Embryonic facial prominence (tissue), 1 donor: Measurements from ENCODE around the gene FHL2.

ENCODE experiments used
- DNase-seq: peaks from one replicate; pipeline ENCODE4 v3.0.0-alpha.2; 2016; ENCODE audit errors: extremely low spot score

Gene FHL2

DNA sequence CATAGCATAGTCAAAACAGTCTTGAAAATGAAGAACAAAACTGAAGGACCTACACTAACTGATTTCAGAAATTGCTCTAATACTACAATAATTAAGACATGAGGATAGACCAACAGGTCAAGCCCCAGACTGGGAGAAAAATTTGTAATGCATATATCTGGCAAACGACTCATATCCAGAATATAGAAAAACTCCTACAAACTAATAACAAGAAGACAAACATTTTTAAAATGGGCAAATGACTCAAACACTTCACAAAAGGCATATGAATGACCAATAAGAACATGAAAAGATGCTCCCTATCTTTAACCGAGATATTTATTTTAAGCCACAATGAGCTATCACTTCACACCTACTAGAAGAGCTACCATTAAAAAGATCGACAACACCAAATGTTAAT lies 83.5 kb downstream of the FHL2 start:
- DNase-seq: no peak

DNA sequence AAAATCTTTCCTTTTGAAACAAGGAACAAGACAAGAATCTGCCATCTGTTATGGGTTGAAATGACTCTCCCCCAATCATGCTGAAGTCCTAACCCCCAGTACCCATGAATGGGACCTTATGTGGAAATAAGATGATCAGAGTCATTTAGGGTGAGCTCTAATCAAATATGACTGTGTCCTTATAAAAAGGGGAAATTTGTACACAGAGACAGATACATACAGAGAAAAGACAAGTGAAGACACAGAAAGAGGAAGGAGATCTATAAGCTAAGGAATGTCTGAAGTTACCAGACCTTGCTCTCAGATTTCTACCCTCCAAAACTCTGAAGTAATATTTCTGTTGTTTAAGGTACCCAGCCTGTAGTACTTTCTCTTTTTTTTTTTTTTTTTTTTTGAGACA lies 85.0 kb downstream of the FHL2 start:
- no peak for DNase-seq
